ENCODE measurements around the gene MYCN.

The MYCN gene

GRCh38 chr2:15932394-15933183, 7.8 kb upstream of the MYCN start:
- no peak for DNase-seq

GRCh38 chr2:15933184-15933845, 7.0 kb upstream of the MYCN start:
- DNase-seq: no peak

GRCh38 chr2:15934291-15934945, 5.9 kb upstream of the MYCN start:
- DNase-seq: no peak

- DNase-seq: no peak
Measured at GRCh38 chr2:15935189-15935588, 5.2 kb upstream of the MYCN start.

- DNase-seq: no peak
Measured at GRCh38 chr2:15935675-15936074, 4.7 kb upstream of the MYCN start.

GRCh38 chr2:15936277-15937104, 3.9 kb upstream of the MYCN start:
- no peak for DNase-seq

- DNase-seq: no peak
Measured at GRCh38 chr2:15937105-15937881, 3.1 kb upstream of the MYCN start.

- no peak for DNase-seq
Measured at GRCh38 chr2:15937882-15938802, 2.2 kb upstream of the MYCN start.

- no peak for DNase-seq
Measured at GRCh38 chr2:15938803-15939555, 1.4 kb upstream of the MYCN start.

- DNase-seq: no peak
Measured at GRCh38 chr2:15939556-15939853, 845 bp upstream of the MYCN start.

- no peak for DNase-seq
Measured at GRCh38 chr2:15940661-15941480, 521 bp downstream of the MYCN start.

- DNase-seq: no peak
Measured at GRCh38 chr2:15941481-15941850, 1.1 kb downstream of the MYCN start.

- no peak for DNase-seq
Measured at GRCh38 chr2:15941871-15942710, 1.7 kb downstream of the MYCN start.

GRCh38 chr2:15942711-15943345, 2.5 kb downstream of the MYCN start:
- DNase-seq: no peak

- no peak for DNase-seq
Measured at GRCh38 chr2:15943378-15944280, 3.3 kb downstream of the MYCN start.

- DNase-seq: no peak
Measured at GRCh38 chr2:15944325-15945017, 4.1 kb downstream of the MYCN start.

Measured in NCI-H2081 (cell line).